ENCODE results near the gene SEPTIN1. TPM values are rescaled to one million over a fixed set of nuclear protein-coding genes. Genes with fewer than 3 reads are reported as not detected.

Gene SEPTIN1
- polyA plus RNA-seq, 1 of the 3 experiments (the other 2 are of a cell fraction): 0.25 TPM

GRCh38 chr16:30368122-30368791 is 14.1 kb downstream of the SEPTIN1 start:
- peaks cover 66% of the 10 kb centered on the region for H3K79me2 ChIP-seq (ENCODE audit: insufficient read depth)
- ChIA-PET CTCF (interaction anchor here (1.1 to 1.3 kb wide), 2 partner anchors 12 to 62 kb away, joined by 3 to 4 read pairs; partner anchors contain the start of gene DCTPP1), POLR2A (interaction anchor here (0.6 to 3.4 kb wide), 4 partner anchors 9 to 39 kb away, joined by 3 to 19 read pairs (median 8); partner anchors contain the start of genes CD2BP2, ZNF48 and ZNF771)
- no peaks in the 10 kb centered on the region for H3K9me2 ChIP-seq
- DNase-seq: no peak
- H3K36me3 ChIP-seq (replicated peaks in 1 of 2; ENCODE audit: control insufficient read depth in 1 of 2, insufficient read depth in 2 of 2, low read length in 1 of 2): peaks cover 13 to 20% of the 10 kb centered on the region in 2 experiments
- peak overlapping the region; percentile 80 for H3K9ac ChIP-seq
- 0% methylated on average over 7 of the region's 8 CpGs for WGBS (ENCODE audit: low lambda C conversion rate)
- TF ChIP-seq POLR2AphosphoS5 (IDR thresholded peaks at IDR 0.05; ENCODE audit: low read depth, low read length) (no peak), EZH2phosphoT487 (IDR thresholded peaks at IDR 0.05; ENCODE audit: borderline replicate concordance, low read depth) (no peak), MEF2A (IDR thresholded peaks at IDR 0.05; ENCODE audit: borderline replicate concordance, low read depth) (no peak), MAX (IDR thresholded peaks at IDR 0.05; ENCODE audit: low read depth) (no peak), GATA2 (CRISPR knock-in tag; IDR thresholded peaks at IDR 0.05) (no peak)
- peaks cover 4% of the 10 kb centered on the region for H3F3A ChIP-seq (replicated peaks; ENCODE audit: insufficient read depth)
- no peaks in the 10 kb centered on the region for H3K9me3 ChIP-seq
- H2AFZ ChIP-seq (ENCODE audit: low read depth): no peak overlapping the region
- H4K20me1 ChIP-seq (ENCODE audit: insufficient read depth): peaks cover 53% of the 10 kb centered on the region
- no peaks in the 10 kb centered on the region for H3K27me3 ChIP-seq (ENCODE audit: insufficient read depth)
- peak overlapping the region; percentile 74 to 87 for H3K4me3 ChIP-seq (ENCODE audit: low read depth in 2 of 2, low read length in 1 of 2)
- peak overlapping the region; percentile 4 to 57; a peak in 2 of 4 replicates for H3K27ac ChIP-seq (ENCODE audit: low read depth in 2 of 2, low read length in 1 of 2)
- H3K4me1 ChIP-seq (ENCODE audit: control insufficient read depth in 1 of 2, insufficient read depth in 2 of 2, low read depth in 1 of 2, low read length in 1 of 2): peaks cover 4 to 37% of the 10 kb centered on the region in 2 experiments; a peak in 3 of 4 replicates
- peak overlapping the region; percentile 97 for H3K4me2 ChIP-seq

- H3K36me3 ChIP-seq (replicated peaks in 1 of 2; ENCODE audit: control insufficient read depth in 1 of 2, insufficient read depth in 2 of 2, low read length in 1 of 2): peaks cover 13 to 22% of the 10 kb centered on the region in 2 experiments
- ChIA-PET POLR2A (interaction anchor here (0.8 to 1.1 kb wide), 2 partner anchors 11 to 12 kb away, joined by 3 read pairs; partner anchors contain the start of gene CD2BP2), CTCF (interaction anchor here (1.2 to 4.0 kb wide), 3 partner anchors 14 to 62 kb away, joined by 3 to 19 read pairs (median 3); partner anchors contain the start of genes CD2BP2 and DCTPP1)
- H3K9ac ChIP-seq: peak overlapping the region; percentile 80
- peaks cover 4 to 34% of the 10 kb centered on the region in 2 experiments; a peak in 3 of 4 replicates for H3K4me1 ChIP-seq (ENCODE audit: control insufficient read depth in 1 of 2, insufficient read depth in 2 of 2, low read depth in 1 of 2, low read length in 1 of 2)
- TF ChIP-seq RXRA (IDR thresholded peaks at IDR 0.05; ENCODE audit: borderline replicate concordance, low read depth): no peak
- TF ChIP-seq FOXJ3 (CRISPR knock-in tag; IDR thresholded peaks at IDR 0.05): no peak
- no peak for TF ChIP-seq ELF1 (IDR thresholded peaks at IDR 0.05)
- no peak for TF ChIP-seq USF2 (IDR thresholded peaks at IDR 0.05; ENCODE audit: borderline replicate concordance, low read depth, low read length)
- TF ChIP-seq PBX3 (IDR thresholded peaks at IDR 0.05): no peak
- TF ChIP-seq CTCF (IDR thresholded peaks at IDR 0.05): no peak
- peak overlapping the region; percentile 97 for H3K4me2 ChIP-seq
- no peak overlapping the region for H2AFZ ChIP-seq (ENCODE audit: low read depth)
- H3K9me2 ChIP-seq: no peaks in the 10 kb centered on the region
- H3F3A ChIP-seq (replicated peaks; ENCODE audit: insufficient read depth): peaks cover 7% of the 10 kb centered on the region
- WGBS (ENCODE audit: low lambda C conversion rate): 85% methylated on average over 10 of the region's 10 CpGs
- DNase-seq: no peak
- H4K20me1 ChIP-seq (ENCODE audit: insufficient read depth): peaks cover 56% of the 10 kb centered on the region
- H3K4me3 ChIP-seq (ENCODE audit: low read depth in 2 of 2, low read length in 1 of 2): peak overlapping the region; percentile 74 to 87
- H3K79me2 ChIP-seq (ENCODE audit: insufficient read depth): peaks cover 74% of the 10 kb centered on the region
- H3K27ac ChIP-seq (ENCODE audit: low read depth in 2 of 2, low read length in 1 of 2): peak overlapping the region in 1 of 2 experiments; percentile 57; a peak in 1 of 4 replicates
- H3K27me3 ChIP-seq (ENCODE audit: insufficient read depth): no peaks in the 10 kb centered on the region
- no peaks in the 10 kb centered on the region for H3K9me3 ChIP-seq
Measured at GRCh38 chr16:30367349-30368009, 14.9 kb downstream of the SEPTIN1 start.

Data from SK-N-SH (cell line).